ENCODE results near the gene ABT1.

The ABT1 gene

DNA sequence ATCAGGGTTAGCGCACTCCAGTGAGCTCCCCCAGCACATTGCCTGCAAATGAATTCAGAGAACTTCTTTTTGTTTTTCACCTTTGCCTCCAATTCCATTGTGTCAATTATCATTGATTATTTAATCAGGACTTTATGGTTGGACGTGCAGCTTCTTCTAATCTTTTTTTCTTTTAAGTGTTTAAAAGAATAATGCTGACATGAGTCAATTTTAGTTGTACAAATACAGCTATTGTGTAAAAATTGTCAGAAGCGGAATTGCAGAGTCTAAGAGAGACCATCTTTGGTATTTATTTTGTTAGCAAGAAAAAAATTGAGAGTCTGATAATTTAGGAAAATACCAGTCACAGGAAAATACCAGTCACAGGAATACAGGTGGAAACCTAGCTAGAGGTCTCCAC lies 5.5 kb downstream of the ABT1 start:
- DNase-seq, result no peak

GRCh38 chr6:26604026-26604425 lies 7.3 kb downstream of the ABT1 start:
- no peak for DNase-seq

GRCh38 chr6:26604797-26605196 lies 8.0 kb downstream of the ABT1 start:
- no peak for DNase-seq

DNA sequence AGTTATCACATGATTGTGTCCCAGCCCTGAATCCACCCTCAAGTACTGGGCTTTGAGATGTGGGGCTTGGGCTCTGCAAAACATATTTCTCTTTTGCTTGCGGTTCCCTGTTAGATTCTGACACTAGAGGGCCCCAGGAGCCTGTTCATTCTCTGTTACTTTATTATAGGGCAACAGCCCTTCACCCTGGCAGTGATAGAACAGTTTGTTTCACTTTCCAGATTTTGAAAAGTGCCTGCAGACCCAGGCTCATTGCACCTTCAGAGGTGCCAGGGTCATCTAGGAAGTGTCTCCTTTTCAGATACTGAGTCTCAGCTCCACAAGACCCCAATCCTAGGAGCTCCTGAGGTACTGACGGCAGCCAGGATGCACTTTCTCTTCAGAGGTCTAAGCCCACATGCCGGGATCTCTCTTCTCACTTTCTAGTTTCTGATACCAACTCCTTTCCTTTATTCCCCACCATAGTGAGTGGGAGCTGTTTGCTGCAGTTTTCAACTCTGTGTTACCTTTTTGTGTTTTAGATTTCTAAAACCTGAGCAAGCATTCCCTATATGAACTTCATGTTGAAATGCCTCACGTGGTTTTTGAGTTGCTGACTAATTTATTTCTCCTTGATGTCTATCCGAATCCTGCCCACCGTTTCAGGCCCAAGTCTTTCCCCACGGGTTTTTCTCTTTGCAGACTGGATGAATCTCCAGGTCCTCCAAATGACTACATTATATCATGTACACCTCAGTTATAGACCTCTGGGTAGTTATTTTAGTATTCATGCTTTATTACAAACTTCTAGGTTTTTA lies 10.9 kb downstream of the ABT1 start:
- peak in 31 of 56 donors; percentile 2 to 55 (median 15) for DNase-seq

- no peak for DNase-seq
These were observed 12.7 kb downstream of the ABT1 start for GRCh38 chr6:26609463-26609862.

DNA sequence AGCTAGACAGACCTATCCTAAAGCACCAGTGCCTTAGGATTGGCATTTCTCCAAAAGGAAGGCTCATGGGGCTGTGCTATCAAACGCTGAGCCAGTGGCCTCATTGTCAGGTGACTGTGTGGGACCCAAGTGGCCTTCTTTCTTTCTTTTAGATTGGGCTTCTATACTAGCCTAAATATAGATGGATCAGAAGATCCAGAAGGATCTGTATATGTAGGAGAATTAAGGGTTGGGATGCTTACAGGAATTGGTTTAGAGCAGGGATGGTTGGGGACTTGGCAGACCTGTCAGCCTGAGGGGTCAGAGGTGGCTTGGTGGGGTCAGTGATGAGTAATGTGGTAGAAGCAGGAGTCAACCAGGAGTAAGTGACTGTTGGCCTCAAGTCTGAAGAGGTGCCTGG lies 14.8 kb downstream of the ABT1 start:
- no peak for DNase-seq

DNA sequence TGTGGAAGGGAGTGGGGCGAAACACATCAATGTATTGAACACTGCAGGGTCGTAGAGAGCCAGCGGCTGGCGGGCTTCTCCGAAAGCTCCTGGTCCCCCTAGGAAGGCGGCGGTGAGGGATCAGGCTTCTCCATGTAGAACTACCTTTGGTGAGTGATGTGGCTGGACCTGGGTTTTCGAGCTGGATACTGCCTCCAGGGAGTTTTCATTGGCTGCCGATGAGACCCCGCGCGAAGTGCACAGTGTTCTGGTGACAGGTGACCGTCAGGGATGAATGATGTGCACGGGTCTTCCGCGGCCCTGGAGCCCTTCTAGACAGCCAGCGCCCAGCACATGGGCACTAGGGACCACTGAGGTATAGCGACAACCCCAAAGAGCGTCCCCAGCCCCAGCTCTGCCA lies 16.4 kb downstream of the ABT1 start:
- DNase-seq, result no peak

DNA sequence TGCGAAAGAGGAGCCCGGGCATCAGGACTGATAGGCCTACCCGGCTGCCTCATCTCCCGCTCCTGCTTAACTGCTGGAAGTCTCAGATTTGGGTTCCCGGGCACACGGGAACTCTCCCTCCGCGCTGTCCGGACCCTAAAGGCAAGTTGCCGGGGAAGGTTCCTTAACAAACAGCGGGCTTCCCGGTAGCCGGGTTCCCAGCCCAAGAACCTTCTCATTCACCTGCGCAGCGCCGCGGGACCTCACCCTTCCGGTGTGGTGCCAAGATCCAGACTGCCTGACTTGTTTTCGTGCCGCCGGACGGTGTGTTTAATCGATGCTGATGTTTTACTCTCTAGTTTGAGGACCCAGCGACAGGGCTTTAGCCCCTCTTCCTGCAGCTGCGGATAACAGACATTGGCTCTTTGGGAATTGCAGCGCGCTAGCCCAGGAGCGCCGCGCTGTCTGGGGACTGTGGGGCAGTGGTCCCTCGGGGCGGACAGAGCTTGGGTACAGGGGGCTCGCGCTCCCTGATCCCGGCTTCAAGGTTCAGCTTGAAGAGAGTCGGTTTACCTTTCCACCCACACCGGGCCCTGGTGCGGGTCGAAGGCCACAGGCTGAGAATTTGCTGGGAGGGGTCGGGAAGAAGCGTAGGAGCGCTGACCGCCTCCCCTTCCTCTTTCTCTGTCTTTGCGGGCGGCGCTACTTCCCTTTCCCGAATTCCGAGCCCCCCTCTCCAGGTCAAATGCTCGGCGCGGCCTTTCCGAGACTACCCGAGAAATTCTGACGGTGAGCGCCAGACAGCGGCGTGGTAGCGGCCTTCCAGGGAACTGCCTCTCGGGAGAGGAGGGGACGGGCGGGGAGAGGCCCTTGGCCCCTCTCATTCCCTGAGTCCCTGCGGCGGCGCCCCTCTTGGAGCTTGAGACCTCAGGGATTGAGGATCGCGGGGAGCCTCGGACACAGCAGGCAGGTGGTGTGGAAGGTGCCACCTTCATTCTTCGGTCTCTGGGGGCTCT lies 17.2 kb downstream of the ABT1 start:
- no peak for DNase-seq

DNA sequence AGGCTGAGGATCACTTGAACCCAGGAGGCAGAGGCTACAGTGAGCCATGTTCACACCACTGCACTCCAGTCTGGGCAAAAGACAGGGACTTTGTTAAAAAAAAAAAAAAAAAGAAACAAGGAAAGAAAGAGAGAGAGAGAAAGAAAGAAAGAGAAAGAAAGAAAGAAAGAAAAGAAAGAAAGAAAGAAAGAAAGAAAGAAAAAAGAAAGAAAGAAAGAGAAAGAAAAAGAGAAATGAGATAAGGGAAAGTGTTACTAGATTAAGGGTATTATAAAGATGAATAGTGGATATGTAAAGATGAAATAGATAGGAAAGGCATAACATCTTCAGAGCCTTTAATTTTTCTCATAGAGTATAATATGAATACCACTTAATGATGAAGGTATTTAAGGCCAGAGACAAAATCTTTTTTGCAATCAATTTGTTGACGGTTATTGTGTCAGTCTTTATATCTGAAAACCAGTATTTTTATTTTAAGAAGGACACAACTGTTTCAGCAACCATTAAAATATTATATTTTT lies 26.6 kb downstream of the ABT1 start:
- no peak for DNase-seq

DNA sequence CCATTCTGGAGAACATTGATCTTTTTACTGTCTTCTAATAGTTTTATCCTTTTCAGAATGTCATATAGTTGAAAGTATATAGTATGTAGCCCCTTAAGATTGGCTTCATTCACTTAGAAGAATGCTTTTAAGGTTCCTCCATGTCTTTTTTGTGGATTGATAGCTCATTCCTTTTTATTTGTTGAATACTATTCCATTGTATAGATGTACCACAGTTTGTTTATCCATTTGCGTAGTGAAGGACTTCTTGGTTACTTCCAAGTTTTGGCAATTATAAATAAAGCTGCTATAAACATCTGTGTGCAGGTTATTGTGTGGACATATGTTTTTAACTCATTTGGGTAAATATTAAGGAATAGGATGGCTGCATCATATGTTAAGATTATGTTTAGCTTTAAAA lies 27.8 kb downstream of the ABT1 start:
- no peak for DNase-seq

- no peak for DNase-seq
These were observed 31.1 kb downstream of the ABT1 start for GRCh38 chr6:26627843-26628242.

- no peak for DNase-seq
These were observed 32.6 kb downstream of the ABT1 start for GRCh38 chr6:26629359-26629758.

- DNase-seq, result no peak
These were observed 44.1 kb downstream of the ABT1 start for GRCh38 chr6:26640806-26641205.

- DNase-seq, result no peak
These were observed 49.3 kb downstream of the ABT1 start for GRCh38 chr6:26646074-26646473.
